IPS-18a (cell line): ENCODE measurements around the gene SLC1A2.
"Not testable (repeated sequence)": the region's sequence is repeated elsewhere in the genome, so short reads cannot be mapped to it uniquely, and the experiment has no call there.

Experiments used
- H3K27ac ChIP-seq: one replicate; pipeline ENCODE4 v1.5.1; 2013; ENCODE audit warnings: low read length
- H3K27me3 ChIP-seq: one replicate; pipeline ENCODE4 v1.6.1; 2013; ENCODE audit warnings: mild to moderate bottlenecking, low read length; ENCODE audit not compliant: control insufficient read depth, insufficient read depth
- H3K36me3 ChIP-seq: one replicate; pipeline ENCODE4 v1.6.1; 2013; ENCODE audit warnings: low read depth, low read length; ENCODE audit not compliant: control insufficient read depth
- H3K4me1 ChIP-seq: one replicate; pipeline ENCODE4 v1.6.1; 2013; ENCODE audit warnings: low read depth, low read length; ENCODE audit not compliant: control insufficient read depth
- H3K4me3 ChIP-seq: one replicate; pipeline ENCODE4 v1.5.1; 2013; ENCODE audit warnings: low read length
- H3K9ac ChIP-seq: one replicate; pipeline ENCODE4 v1.6.1; 2013; ENCODE audit warnings: mild to moderate bottlenecking, low read length, moderate library complexity
- H3K9me3 ChIP-seq: one replicate; pipeline ENCODE4 v1.6.1; 2013; ENCODE audit warnings: low read depth, low read length; ENCODE audit not compliant: control insufficient read depth

SLC1A2 gene

GRCh38 chr11:35235157-35235468 is 184.2 kb downstream of the SLC1A2 start:
- Histone ChIP-seq H3K4me1 (no peaks in the 10 kb centered on the region), H3K27me3 (no peaks in the 10 kb centered on the region), H3K27ac (no peak overlapping the region), H3K9ac (no peak overlapping the region), H3K36me3 (no peaks in the 10 kb centered on the region), H3K4me3 (no peak overlapping the region), H3K9me3 (no peaks in the 10 kb centered on the region)

DNA sequence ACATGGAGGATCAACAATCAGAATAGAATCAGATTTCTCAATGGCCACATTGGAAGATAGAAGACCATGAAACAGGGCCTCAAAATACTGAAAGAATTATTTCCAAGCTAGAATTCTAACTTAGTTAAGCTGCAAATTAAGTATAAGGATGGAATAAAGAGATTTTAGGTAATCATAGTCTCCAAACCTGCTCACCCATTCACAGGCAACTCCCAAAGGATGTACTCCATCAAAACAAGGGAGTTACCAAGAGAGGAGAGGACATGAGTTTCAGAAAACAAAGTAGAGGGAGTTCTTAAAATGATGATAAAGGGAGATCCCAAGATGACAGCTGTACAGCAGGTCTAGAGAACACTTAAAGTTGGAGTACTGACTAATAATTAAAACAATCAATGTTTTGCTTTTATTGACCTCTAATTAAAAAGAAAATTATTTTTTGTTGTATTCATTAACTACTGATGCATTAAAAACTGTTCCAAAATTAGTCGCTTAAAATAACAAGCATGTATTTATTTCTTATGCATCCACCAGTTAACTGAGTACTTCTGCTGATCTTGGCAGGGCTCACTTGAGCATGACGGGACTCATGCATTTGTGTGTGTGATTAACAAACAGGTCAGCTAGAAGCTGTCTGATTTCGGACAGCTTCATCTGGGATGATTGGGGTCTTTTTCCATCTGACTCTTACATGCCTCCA is 184.8 kb downstream of the SLC1A2 start:
- Histone ChIP-seq H3K4me3 (no peak overlapping the region), H3K9me3 (no peaks in the 10 kb centered on the region), H3K4me1 (no peaks in the 10 kb centered on the region), H3K27me3 (no peaks in the 10 kb centered on the region), H3K36me3 (no peaks in the 10 kb centered on the region), H3K27ac (no peak overlapping the region), H3K9ac (no peak overlapping the region)

DNA sequence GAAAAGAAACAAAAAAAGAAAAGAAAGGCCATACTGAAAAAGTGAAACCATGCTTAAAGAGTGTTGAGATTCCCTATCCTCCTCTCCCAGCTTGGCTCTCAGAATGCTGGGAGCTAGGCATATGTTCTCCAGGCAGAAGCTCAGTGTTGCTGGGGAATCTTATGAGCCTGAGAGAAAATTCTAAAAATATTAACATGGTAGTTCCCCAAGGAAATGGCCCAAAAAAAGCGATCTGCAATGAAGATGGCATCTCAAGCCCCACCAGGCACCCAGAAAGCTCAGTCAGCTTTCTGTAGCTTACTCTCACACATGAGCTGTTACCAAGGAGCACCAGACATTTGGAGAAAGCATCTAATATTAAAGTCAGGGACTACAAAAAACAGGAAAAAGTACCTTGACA is 185.8 kb downstream of the SLC1A2 start:
- no peaks in the 10 kb centered on the region for H3K4me1 ChIP-seq

DNA sequence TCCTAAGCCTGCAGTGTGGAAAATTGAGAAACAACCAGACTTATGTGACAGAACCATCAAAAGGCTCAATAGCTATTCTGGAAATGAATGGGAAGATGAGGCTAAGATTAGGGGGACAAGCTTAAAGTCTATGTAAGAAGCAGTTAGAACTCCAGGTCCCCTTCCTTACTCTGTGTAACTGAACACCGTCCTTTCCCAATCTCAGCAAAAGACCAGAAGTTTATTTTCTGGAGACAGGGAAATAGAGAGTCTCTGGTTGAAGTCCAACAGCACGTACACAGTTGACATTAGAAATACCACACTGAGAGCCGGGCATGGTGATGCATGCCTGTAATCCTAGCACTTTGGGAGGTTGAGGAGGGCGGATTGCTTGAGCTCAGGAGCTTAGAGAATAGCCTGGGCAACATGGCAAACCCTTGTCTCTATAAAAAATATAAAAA is 186.4 kb downstream of the SLC1A2 start:
- no peak overlapping the region for H3K9ac ChIP-seq

More for the DNA sequence above, 185.8 kb downstream of the SLC1A2 start:
- no peak overlapping the region for H3K4me3 ChIP-seq
- H3K9ac ChIP-seq = no peak overlapping the region
- H3K27me3 ChIP-seq = no peaks in the 10 kb centered on the region
- H3K9me3 ChIP-seq = no peaks in the 10 kb centered on the region
- no peaks in the 10 kb centered on the region for H3K36me3 ChIP-seq
- H3K27ac ChIP-seq = no peak overlapping the region

GRCh38 chr11:35231076-35231860 is 188.1 kb downstream of the SLC1A2 start:
- H3K36me3 ChIP-seq = no peaks in the 10 kb centered on the region
- no peaks in the 10 kb centered on the region for H3K4me1 ChIP-seq

More for the DNA sequence above, 186.4 kb downstream of the SLC1A2 start:
- no peaks in the 10 kb centered on the region for H3K9me3 ChIP-seq
- H3K27me3 ChIP-seq = no peaks in the 10 kb centered on the region
- H3K27ac ChIP-seq = no peak overlapping the region
- no peaks in the 10 kb centered on the region for H3K4me1 ChIP-seq
- no peak overlapping the region for H3K4me3 ChIP-seq
- no peaks in the 10 kb centered on the region for H3K36me3 ChIP-seq

DNA sequence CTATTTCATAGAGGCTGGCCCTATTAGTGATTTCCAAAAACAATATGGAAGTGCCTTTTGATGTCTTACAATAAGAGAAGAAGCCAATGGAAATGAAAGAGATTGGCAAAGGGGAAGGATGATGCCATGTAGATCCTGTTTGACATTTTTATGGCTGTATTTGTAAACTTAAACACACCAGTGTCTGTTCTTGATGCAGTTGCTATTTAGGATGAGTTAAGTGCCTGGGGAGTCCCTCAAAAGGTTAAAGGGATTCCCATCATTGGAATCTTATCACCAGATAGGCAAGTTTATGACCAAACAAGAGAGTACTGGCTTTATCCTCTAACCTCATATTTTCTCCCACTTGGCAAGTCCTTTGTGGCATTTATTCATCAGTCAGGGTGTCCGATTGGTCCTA is 189.0 kb downstream of the SLC1A2 start:
- no peak overlapping the region for H3K4me3 ChIP-seq
- no peaks in the 10 kb centered on the region for H3K9me3 ChIP-seq
- no peaks in the 10 kb centered on the region for H3K4me1 ChIP-seq
- H3K27ac ChIP-seq = no peak overlapping the region
- H3K27me3 ChIP-seq = no peaks in the 10 kb centered on the region
- no peaks in the 10 kb centered on the region for H3K36me3 ChIP-seq
- no peak overlapping the region for H3K9ac ChIP-seq

More at GRCh38 chr11:35231076-35231860, 188.1 kb downstream of the SLC1A2 start:
- Histone ChIP-seq H3K27me3 (no peaks in the 10 kb centered on the region), H3K9me3 (no peaks in the 10 kb centered on the region), H3K4me3 (no peak overlapping the region), H3K9ac (no peak overlapping the region), H3K27ac (no peak overlapping the region)

DNA sequence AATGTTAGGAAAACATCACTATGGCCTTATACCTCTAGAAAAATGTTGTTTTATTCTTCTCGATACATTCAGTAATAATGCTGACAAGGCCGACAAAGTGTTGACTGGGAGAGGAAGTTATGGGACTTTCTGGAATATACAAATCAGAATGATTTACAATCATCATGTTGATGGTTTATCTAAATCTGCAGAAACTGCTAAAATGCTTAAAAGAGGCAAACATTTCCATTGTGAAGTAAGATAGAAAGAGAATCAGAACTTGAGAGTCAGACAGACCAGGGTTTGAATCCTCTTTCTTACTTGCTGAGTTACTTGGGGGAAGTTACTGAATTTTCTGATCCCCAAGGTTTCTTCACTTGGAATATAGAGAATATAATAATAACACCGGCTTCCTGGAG is 191.0 kb downstream of the SLC1A2 start:
- H3K27ac ChIP-seq = no peak overlapping the region
- H3K27me3 ChIP-seq = no peaks in the 10 kb centered on the region
- H3K4me1 ChIP-seq = no peaks in the 10 kb centered on the region
- no peaks in the 10 kb centered on the region for H3K36me3 ChIP-seq
- H3K9me3 ChIP-seq = no peaks in the 10 kb centered on the region
- H3K4me3 ChIP-seq = no peak overlapping the region
- H3K9ac ChIP-seq = no peak overlapping the region

GRCh38 chr11:35227576-35228327 is 191.6 kb downstream of the SLC1A2 start:
- Histone ChIP-seq H3K27ac (no peak overlapping the region), H3K36me3 (no peaks in the 10 kb centered on the region)

GRCh38 chr11:35226756-35227155 is 192.6 kb downstream of the SLC1A2 start:
- not testable (repeated sequence) for H3K9ac ChIP-seq, H3K4me1 ChIP-seq, H3K36me3 ChIP-seq

More at GRCh38 chr11:35227576-35228327, 191.6 kb downstream of the SLC1A2 start:
- Histone ChIP-seq H3K4me1 (no peaks in the 10 kb centered on the region), H3K4me3 (no peak overlapping the region), H3K9ac (no peak overlapping the region), H3K27me3 (no peaks in the 10 kb centered on the region), H3K9me3 (no peaks in the 10 kb centered on the region)

GRCh38 chr11:35225946-35226520 is 193.3 kb downstream of the SLC1A2 start:
- H3K9me3 ChIP-seq = no peaks in the 10 kb centered on the region

More at GRCh38 chr11:35226756-35227155, 192.6 kb downstream of the SLC1A2 start:
- H3K27me3 ChIP-seq, H3K27ac ChIP-seq, H3K9me3 ChIP-seq, H3K4me3 ChIP-seq: not testable (repeated sequence)

DNA sequence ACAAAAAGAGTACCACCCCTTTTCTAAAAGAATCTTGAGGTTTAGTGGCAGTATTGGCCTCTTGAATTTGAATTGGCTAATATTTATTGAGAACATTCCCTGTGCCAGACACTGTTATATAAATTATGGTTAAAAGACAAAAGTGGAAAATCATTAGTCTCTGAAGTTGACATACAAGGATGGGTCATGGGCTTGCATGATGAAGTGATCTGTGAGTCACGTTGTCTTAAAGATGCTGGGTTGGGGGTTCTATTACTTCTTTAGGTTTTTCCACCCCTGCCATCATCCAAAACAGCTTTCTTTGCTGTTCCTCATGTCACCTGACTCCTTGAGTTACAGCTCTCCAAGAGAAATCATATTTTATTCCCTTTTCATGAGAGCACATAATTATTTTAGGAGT is 195.4 kb downstream of the SLC1A2 start:
- no peak overlapping the region for H3K9ac ChIP-seq
- H3K27ac ChIP-seq = no peak overlapping the region

More at GRCh38 chr11:35225946-35226520, 193.3 kb downstream of the SLC1A2 start:
- no peak overlapping the region for H3K4me3 ChIP-seq
- H3K36me3 ChIP-seq = no peaks in the 10 kb centered on the region
- H3K9ac ChIP-seq = no peak overlapping the region
- H3K27ac ChIP-seq = no peak overlapping the region
- H3K27me3 ChIP-seq = no peaks in the 10 kb centered on the region
- H3K4me1 ChIP-seq = no peaks in the 10 kb centered on the region

More for the DNA sequence above, 195.4 kb downstream of the SLC1A2 start:
- Histone ChIP-seq H3K4me1 (no peaks in the 10 kb centered on the region), H3K9me3 (no peaks in the 10 kb centered on the region), H3K4me3 (no peak overlapping the region), H3K36me3 (no peaks in the 10 kb centered on the region), H3K27me3 (no peaks in the 10 kb centered on the region)
